HG03521 (cell line): ENCODE results near the gene NPTXR.

ENCODE experiments used
- ATAC-seq: cut with Tn5 transposase; IDR thresholded peaks from one replicate; pipeline ENCODE4 v1.9.1; 2021; ENCODE audit warnings: mild to moderate bottlenecking, moderate library complexity; ENCODE audit not compliant: unreplicated experiment

The NPTXR gene

GRCh38 chr22:38853196-38853651 is 9.4 kb upstream of the NPTXR start:
- no peak for ATAC-seq

GRCh38 chr22:38852522-38852921 is 8.7 kb upstream of the NPTXR start:
- no peak for ATAC-seq

- no peak for ATAC-seq
Observed at GRCh38 chr22:38850941-38851849, 7.4 kb upstream of the NPTXR start.

- ATAC-seq: no peak
Observed at GRCh38 chr22:38850399-38850798, 6.6 kb upstream of the NPTXR start.

GRCh38 chr22:38849811-38850210 is 6.0 kb upstream of the NPTXR start:
- ATAC-seq: no peak

- no peak for ATAC-seq
Observed at GRCh38 chr22:38846412-38846811, 2.6 kb upstream of the NPTXR start.

GRCh38 chr22:38845004-38845740 is 1.3 kb upstream of the NPTXR start:
- no peak for ATAC-seq

GRCh38 chr22:38844315-38845003 is 631 bp upstream of the NPTXR start:
- no peak for ATAC-seq

GRCh38 chr22:38843201-38843656 is 599 bp downstream of the NPTXR start:
- ATAC-seq: no peak

GRCh38 chr22:38842512-38843200 is 1.2 kb downstream of the NPTXR start:
- ATAC-seq: no peak

GRCh38 chr22:38841635-38842034 is 2.2 kb downstream of the NPTXR start:
- no peak for ATAC-seq

- no peak for ATAC-seq
Observed at GRCh38 chr22:38841211-38841610, 2.6 kb downstream of the NPTXR start.

- ATAC-seq: no peak
Observed at GRCh38 chr22:38840129-38840528, 3.7 kb downstream of the NPTXR start.

- ATAC-seq: no peak
Observed at GRCh38 chr22:38839686-38840085, 4.1 kb downstream of the NPTXR start.

- ATAC-seq: no peak
Observed at GRCh38 chr22:38837414-38837928, 6.4 kb downstream of the NPTXR start.

GRCh38 chr22:38835888-38836301 is 7.9 kb downstream of the NPTXR start:
- no peak for ATAC-seq

- ATAC-seq: no peak
Observed at GRCh38 chr22:38834991-38835390, 8.8 kb downstream of the NPTXR start.

- ATAC-seq: no peak
Observed at GRCh38 chr22:38834215-38834953, 9.4 kb downstream of the NPTXR start.

- ATAC-seq: no peak
Observed at GRCh38 chr22:38833061-38833460, 10.8 kb downstream of the NPTXR start.
